ENCODE results near the gene RIC8B. TPM values are rescaled to one million over a fixed set of nuclear protein-coding genes. Genes with fewer than 3 reads are reported as not detected.
A peak's percentile ranks its signal among the peaks of the same experiment; 100 is the strongest.
"Not testable (repeated sequence)": the region's sequence is repeated elsewhere in the genome, so short reads cannot be mapped to it uniquely, and the experiment has no call there.

Gene RIC8B
- polyA plus RNA-seq, 2 of the 4 experiments (the other 2 are of a cell fraction): 10.5 to 25.5 TPM

DNA sequence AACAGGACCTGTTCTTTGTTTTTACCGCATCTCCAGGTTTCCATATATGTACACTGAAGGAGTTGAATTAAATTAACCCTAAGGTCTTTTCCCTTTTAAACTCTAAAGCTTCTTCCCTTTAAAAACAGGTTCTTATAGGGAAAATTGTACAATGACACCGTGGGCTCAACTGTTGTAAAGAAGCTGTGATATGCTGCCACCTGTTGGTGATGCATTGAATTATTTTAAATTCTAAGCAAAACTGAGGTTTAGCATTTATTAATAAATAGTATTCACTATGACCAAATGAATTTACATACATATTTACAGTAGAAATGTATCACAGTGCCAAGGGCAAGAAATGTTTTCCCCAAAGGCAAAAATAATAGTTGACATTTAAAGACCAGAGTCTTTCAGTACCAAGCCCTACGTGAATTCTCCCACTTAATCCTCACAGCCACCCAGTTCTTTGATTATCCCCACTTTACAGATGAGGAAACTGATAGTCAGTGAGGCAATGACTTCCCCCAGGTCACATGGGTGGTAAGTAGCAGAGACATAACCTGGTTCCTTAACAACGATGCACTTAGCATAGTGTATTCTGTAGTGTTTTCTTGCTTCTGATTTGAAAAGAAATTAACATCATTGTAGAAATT, 145.5 kb downstream of the RIC8B start:
- no peaks in the 10 kb centered on the region for H3K9me3 ChIP-seq
- ATAC-seq: peak; percentile 44 to 74; a peak in 3 of 6 replicates
- WGBS (ENCODE audit: missing lambda C conversion rate): 25% methylated on average over 4 of the region's 4 CpGs
- TF ChIP-seq EHF (CRISPR knock-in tag; IDR thresholded peaks at IDR 0.05) (no peak), HOXB5 (CRISPR knock-in tag; IDR thresholded peaks at IDR 0.05) (no peak), SMC3 (IDR thresholded peaks at IDR 0.05) (peak; percentile 76), NFE2L2 (conservative IDR thresholded peaks at IDR 0.05; ENCODE audit: low read length) (no peak), RAD21 (conservative IDR thresholded peaks at IDR 0.05 in 1 of 2, IDR thresholded peaks at IDR 0.05 in 1 of 2) (peak; percentile 86 to 89)
- TF ChIP-seq, protein P1, sequence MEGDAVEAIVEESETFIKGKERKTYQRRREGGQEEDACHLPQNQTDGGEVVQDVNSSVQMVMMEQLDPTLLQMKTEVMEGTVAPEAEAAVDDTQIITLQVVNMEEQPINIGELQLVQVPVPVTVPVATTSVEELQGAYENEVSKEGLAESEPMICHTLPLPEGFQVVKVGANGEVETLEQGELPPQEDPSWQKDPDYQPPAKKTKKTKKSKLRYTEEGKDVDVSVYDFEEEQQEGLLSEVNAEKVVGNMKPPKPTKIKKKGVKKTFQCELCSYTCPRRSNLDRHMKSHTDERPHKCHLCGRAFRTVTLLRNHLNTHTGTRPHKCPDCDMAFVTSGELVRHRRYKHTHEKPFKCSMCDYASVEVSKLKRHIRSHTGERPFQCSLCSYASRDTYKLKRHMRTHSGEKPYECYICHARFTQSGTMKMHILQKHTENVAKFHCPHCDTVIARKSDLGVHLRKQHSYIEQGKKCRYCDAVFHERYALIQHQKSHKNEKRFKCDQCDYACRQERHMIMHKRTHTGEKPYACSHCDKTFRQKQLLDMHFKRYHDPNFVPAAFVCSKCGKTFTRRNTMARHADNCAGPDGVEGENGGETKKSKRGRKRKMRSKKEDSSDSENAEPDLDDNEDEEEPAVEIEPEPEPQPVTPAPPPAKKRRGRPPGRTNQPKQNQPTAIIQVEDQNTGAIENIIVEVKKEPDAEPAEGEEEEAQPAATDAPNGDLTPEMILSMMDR (IDR thresholded peaks at IDR 0.05): peak; percentile 91
- TF ChIP-seq, protein P2, sequence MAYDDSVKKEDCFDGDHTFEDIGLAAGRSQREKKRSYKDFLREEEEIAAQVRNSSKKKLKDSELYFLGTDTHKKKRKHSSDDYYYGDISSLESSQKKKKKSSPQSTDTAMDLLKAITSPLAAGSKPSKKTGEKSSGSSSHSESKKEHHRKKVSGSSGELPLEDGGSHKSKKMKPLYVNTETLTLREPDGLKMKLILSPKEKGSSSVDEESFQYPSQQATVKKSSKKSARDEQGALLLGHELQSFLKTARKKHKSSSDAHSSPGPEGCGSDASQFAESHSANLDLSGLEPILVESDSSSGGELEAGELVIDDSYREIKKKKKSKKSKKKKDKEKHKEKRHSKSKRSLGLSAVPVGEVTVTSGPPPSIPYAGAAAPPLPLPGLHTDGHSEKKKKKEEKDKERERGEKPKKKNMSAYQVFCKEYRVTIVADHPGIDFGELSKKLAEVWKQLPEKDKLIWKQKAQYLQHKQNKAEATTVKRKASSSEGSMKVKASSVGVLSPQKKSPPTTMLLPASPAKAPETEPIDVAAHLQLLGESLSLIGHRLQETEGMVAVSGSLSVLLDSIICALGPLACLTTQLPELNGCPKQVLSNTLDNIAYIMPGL (CRISPR knock-in tag; IDR thresholded peaks at IDR 0.05; ENCODE audit: borderline replicate concordance): no peak
- H3K4me2 ChIP-seq: no peak overlapping the region
- H3K27ac ChIP-seq: no peak overlapping the region
- H3K4me1 ChIP-seq: no peaks in the 10 kb centered on the region
- FAIRE-seq: peak; percentile 51
- POLR2A ChIA-PET: interaction anchor here (0.6 kb wide), 1 partner anchor 145 kb away, joined by 3 read pairs; the partner anchor contains the start of gene RIC8B
- no peak overlapping the region for H3K4me3 ChIP-seq
- DNase-seq (ENCODE audit: low read depth in 1 of 2, low spot score in 1 of 2): peak; percentile 55 to 59
- CTCF ChIA-PET: interaction anchor here (0.6 to 3.9 kb wide), 47 partner anchors 8 to 1786 kb away, joined by 3 to 49 read pairs (median 4); partner anchors contain the start of genes POLR3B and TMEM263

DNA sequence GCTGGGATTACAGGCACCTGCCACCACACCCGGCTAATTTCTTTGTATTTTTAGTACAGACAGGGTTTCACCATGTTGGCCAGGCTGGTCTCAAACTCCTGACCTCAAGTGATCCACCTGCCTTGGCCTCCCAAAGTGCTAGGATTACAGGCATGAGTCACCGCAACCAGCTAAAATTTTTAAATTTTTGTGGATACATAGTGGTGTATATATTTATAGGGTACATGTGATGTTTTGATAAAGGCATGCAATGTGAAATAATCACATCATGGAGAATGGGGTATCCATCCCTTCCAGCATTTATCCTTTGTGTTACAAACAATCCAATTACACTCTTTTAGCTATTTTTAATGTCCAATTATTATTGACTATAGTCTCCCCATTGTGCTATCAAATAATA, 147.5 kb downstream of the RIC8B start:
- POLR2A ChIA-PET; H3K4me1 ChIP-seq; H3K9me3 ChIP-seq; DNase-seq (ENCODE audit: low read depth in 1 of 2, low spot score in 1 of 2); ATAC-seq; H3K4me3 ChIP-seq; H3K4me2 ChIP-seq; H3K27ac ChIP-seq; FAIRE-seq; TF ChIP-seq FOSL2 (IDR thresholded peaks at IDR 0.05): not testable (repeated sequence)
- WGBS (ENCODE audit: missing lambda C conversion rate): 39% methylated on average over 2 of the region's 2 CpGs
- peak; percentile 20; the same call in 1 of the 2 replicates for TF ChIP-seq FOSL2 (CRISPR knock-in tag; IDR thresholded peaks at IDR 0.05)
- CTCF ChIA-PET: interaction anchor here (0.5 to 1.9 kb wide), 4 partner anchors 31 to 695 kb away, joined by 3 to 10 read pairs (median 4); partner anchors contain the start of gene POLR3B

DNA sequence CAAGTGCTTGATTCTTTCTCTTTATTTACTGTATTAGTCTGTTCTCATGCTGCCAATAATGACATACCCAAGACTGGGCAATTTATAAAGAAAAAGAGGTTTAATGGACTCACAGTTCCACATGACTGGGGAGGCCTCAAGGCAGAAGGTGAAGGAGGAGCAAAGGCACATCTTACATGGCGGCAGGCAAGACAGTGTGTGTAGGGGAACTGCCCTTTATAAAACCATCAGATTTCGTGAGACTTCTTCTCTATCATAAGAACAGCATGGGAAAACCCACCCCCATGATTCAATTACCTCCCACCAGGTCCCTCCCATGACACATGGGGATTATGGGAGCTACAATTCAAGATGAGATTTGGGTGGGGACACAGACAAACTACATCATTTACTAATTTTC, 149.1 kb downstream of the RIC8B start:
- DNase-seq (ENCODE audit: low read depth in 1 of 2, low spot score in 1 of 2); H3K9me3 ChIP-seq; FAIRE-seq; H3K4me3 ChIP-seq; H3K27ac ChIP-seq; H3K4me2 ChIP-seq; ATAC-seq; POLR2A ChIA-PET; H3K4me1 ChIP-seq: not testable (repeated sequence)
- 28% methylated on average over 2 of the region's 2 CpGs for WGBS (ENCODE audit: missing lambda C conversion rate)
- CTCF ChIA-PET: interaction anchor here (1.0 kb wide), 3 partner anchors 82 to 541 kb away, joined by 3 read pairs; no protein-coding TSS in a partner anchor

DNA sequence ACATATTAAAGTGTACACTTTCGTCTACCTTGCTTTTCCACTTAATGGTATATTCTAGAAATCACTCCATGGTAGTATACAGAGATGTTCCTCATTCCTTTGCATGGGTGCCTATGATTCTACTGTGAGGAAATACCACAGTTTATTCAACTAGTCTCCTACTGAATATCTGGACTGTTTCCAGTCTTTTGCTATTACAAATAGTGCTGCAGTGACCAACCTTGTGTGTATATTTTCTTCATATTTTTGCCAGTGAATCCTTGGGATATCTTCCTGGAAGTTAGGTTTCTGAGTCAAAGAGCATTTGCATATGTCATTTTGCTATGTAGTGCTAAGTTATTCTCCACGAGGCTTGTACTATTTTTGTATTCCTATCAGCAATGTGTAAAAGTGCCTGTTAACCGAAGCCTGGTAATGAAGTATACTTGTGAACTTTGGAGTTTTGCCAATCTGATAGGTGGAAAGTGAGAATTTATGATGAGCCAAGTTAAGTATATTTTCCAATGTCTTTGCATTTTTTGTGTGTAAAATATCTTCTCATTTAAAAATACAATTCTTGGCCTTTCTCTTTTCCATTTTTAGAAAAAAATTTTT, 149.9 kb downstream of the RIC8B start:
- 55% methylated on average over 3 of the region's 3 CpGs for WGBS (ENCODE audit: missing lambda C conversion rate)

More for the DNA sequence above, 149.9 kb downstream of the RIC8B start:
- CTCF ChIA-PET: no interaction called here
- Histone ChIP-seq H3K27ac (no peak overlapping the region), H3K4me3 (no peak overlapping the region), H3K4me2 (no peak overlapping the region), H3K9me3 (no peaks in the 10 kb centered on the region), H3K4me1 (no peaks in the 10 kb centered on the region)
- no peak for DNase-seq (ENCODE audit: low read depth in 1 of 2, low spot score in 1 of 2)
- POLR2A ChIA-PET: no interaction called here
- no peak for ATAC-seq
- TF ChIP-seq CBX8 (IDR thresholded peaks at IDR 0.05) (no peak), CHD4 (IDR thresholded peaks at IDR 0.05; ENCODE audit: borderline replicate concordance) (no peak)
- TF ChIP-seq, protein P3, sequence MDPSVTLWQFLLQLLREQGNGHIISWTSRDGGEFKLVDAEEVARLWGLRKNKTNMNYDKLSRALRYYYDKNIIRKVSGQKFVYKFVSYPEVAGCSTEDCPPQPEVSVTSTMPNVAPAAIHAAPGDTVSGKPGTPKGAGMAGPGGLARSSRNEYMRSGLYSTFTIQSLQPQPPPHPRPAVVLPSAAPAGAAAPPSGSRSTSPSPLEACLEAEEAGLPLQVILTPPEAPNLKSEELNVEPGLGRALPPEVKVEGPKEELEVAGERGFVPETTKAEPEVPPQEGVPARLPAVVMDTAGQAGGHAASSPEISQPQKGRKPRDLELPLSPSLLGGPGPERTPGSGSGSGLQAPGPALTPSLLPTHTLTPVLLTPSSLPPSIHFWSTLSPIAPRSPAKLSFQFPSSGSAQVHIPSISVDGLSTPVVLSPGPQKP (IDR thresholded peaks at IDR 0.05; ENCODE audit: low read depth, low read length): no peak
- FAIRE-seq: no peak
